8988T (cell line): Measurements from ENCODE around the gene TOM1L2.
A peak's percentile ranks its signal among the peaks of the same experiment; 100 is the strongest.

Source experiments
- DNase-seq: peaks from one replicate; pipeline ENCODE4 v3.0.0; 2011

The TOM1L2 gene

DNA sequence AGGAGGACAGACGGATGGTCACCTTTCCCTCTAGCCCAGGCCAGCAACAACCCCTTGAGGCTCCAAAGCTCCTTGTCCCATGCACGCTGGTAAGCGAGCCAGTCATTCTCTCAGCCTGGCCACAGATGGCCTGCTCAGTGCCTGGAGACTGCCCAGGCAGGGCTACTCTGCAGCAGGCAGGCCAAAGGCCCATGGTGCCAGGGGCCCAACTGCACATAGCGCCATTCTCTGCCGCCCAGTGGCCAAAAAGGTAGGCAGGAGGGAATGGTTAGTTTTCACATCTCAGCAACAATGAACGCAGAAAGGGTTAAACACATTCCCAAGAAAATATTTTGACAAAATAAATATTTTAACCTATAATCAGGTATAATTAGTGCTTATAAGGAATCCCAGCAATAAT is 127.7 kb downstream of the TOM1L2 start:
- DNase-seq = no peak

DNA sequence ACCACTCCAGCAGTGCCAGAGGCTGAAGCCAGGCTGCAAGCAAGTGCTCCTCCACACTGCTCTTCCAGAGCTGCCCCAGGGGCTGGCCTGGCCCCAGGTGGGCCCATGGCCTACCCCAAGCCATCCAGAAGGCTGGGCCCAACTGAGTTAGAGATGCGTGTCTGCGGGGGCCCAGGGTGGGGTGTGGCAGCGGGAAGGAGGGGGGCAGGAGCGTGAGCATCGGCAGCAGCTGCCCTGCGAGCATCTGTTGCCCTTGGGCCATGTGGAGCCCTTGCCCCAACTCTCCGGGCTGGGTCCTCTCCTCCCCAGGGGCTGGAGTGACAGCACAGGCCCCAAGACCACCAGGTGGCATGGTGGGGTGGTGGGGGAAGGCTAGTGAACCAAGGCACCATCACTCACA is 128.1 kb downstream of the TOM1L2 start:
- no peak for DNase-seq

DNA sequence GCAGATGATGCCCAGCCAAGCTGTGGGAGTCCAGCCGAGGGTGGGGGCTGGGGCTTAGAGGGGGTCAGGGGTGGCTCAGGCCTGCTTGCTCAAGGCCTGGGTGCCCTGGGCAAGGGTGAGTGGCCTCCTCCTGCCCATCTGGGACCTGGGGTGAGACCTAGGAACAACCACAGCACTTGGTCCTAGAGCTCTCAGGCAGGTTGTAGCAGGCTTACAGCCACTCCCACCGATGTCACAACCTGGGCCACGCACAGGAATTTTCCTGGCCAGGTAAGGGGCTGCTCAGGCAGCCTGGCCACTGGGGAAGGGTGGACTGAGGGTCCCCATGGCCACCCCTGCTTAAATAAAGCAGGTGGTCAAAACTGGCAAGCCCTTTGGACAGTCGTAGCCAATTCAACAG is 129.1 kb downstream of the TOM1L2 start:
- no peak for DNase-seq

DNA sequence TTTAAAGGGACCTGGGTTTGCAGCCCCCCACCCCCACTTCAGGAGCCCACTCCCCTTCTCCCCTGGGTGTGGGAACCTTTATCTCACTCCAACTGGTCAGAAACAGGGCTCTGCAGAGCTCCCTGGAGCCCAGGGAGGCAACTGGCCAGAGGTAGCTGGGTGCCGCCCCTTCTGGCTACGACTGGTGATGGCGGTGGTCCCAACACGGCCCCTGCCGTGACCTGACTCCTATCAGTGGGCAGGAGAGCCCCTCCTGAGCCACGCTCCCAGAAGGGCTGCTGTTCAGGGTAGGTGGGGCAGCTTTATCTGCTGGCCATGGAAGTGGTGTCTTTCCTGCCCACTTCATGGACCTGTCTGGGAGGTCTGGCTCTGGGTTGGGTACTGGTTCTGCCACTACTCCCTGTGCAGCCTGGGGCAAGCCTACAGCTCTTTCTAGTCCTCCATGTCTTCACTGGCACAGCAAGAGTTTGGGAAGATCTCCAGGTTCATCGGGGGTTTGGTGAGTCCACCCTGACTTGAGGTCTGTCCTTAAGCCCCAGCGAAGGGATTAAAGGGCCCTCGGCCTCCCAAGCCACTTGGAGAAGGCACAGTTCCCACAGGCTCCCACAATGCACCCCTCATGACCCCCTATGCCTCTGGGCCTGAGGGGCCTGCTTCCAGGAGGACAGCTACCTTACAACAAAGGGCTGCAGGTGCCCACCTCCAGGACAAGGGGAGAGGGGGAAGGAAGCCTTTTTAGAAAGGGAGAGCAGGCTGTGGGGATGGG is 129.9 kb downstream of the TOM1L2 start:
- no peak for DNase-seq

DNA sequence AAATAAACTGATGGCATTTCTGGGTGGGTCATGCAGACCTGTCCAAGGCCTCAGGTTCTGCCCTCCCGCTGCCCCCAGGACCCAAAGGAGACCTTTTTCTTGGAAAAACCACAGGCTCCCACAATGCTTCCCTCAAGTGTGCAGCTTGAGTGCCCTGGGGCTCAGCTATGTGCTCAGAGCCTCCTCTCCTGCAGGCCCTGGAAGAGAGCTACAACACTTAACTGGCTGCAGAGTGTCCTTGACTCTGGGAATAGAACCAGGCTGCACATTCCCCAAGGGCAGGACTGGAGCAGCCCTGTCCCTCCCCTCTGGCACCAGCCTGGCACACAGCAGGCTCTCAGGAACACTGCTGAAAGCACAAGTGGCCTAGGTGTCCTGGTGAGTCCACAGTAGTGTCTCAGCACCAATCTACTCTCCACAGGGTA is 130.6 kb downstream of the TOM1L2 start:
- no peak for DNase-seq

DNA sequence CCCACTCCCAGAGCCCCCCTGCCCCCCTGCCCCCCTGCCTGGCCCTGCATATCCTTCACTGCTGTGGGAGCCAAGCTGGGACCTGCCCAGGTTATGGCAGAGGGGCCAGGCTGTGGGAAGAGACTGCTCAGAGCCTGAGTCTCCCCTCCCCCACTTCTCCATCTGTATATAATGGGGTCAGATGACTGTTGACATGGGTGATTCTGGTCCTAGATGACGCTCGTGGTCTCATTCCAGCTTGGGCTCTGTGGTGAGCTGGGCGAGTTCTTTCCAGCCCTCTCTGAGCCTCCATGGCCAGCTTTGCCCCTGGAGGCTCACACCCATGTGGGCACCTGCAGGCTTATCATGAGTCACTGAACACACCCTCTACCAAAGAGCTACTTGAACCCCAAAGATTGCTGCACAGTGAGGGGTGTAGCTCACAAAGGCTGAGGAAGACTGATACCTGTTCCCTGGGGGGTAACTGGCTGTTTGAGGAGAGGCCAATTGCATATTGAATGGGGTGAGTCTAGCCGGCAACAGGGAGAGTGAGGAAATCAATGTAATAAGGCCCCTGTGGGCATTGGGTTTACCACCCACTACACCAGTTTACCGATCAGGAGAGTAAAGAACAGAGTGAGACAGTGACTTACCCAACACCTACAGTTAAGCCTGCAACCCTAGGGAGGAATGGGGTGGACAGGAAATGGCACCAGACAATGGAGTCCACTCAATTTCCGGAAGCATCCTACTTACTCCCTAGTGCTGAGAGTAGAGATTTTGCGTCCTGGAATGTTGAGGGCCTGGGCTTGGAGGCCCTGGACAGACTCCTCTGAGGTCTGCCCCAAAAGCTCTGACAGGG is 131.2 kb downstream of the TOM1L2 start:
- no peak for DNase-seq

DNA sequence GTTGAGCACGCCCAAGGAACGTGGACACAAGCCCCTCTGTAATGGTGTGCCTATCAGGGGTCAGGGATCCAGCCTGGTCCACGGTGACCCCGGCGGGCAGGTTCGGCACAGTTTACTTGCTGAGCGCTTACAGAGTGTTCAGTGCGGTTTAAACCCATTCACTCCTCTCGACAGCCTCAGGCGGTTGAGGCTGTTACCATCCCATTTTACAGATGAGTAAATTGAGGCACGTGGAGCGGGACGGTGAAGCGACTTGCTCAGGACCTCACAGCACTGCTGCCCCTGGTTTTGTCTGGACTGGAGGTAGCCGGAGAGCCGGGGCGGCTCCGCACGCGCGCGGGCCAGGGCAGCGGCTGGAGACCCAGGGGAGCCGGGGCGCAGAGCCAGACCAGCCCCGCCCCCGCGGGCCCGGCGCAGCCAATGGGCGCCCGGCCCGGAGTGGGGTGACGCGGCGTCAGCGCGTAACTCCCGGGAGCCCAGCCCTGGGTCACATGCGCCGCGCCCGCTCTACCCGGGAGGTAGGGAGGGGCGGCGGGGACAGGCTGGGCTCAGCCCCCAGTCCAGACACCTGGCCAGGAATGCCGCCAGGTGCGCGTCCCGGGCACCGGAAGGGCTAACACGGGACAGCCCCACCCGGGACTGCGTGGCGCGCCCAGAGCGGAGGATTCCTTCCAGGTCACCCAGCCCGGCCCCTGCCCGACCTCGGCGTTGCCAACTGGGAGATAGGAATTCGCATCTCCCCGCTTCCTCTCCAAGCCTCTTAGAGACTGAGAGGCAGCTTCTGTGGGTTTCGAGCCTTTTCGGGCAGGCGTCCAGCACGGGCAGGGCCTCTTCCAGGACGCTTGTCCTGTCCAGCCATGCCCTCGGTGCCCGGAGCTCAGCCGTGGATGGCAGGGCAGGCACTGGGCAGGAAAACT is 132.2 kb downstream of the TOM1L2 start:
- DNase-seq = peak; percentile 95

DNA sequence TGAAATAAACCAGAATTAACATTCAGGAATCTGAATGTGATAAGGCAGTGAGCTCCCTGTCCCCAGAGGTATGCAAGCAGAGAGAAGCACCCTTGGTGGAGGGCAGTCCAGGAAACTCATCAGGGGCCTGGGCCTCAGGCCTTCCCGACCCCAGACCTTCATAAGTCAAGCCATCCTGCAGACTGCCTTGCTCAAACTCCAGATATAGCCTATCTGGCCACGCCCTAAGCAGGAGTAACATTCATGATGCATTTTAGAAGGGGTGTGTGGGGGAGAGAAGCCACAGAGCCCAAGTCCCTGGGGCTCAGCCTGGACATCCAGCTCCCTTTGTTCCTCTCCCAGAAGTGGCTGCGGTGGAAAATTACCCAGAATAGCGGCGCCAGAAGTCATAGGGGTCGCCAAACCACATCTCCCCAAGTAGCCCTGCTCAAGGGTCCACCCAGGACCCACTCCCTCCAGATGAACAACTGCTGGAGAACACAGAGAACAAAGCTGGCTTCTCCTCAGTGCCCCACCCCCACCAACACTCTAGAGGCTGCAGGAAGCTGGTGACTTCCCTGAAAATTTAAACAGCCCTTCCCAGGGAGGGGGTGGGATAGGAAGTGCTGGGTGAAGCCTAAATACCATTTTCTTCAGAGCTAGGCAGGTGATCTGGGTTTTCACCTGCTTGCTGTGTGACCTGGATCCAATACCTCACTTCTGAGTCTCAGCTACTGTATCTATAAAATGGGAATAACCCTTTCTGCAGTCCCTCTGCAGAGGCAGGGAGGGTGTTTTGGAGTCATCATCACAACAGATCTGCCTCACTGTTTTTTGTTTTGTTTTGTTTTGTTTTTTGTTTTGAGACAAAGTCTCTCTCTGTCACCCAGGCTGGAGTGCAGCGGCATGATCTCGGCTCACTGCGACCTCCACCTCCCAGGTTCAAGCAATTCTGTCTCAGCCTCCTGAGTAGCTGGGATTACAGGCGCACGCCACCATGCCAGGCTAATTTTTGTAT is 133.9 kb downstream of the TOM1L2 start:
- no peak for DNase-seq

DNA sequence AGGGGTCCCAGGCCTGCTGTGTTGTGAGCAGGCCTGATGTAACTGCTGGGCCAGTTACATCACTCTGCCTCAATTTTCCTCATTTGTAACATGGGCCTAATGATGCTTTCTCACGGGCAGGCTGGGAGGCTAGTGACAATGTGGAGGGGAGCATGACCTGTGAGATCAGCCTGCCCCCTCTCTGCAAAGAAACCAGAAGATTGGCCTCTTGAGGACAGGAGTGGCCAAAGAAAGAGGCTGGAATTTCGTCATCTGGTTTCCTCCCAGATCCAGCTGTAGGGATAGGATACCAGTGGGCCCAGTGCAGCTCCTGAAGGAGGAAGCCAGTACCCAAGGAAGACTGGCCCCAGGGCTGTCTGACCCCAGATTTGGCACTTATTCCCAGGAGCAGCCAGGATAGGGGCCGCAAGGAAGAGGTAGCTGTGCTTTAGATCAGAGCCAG is 134.8 kb downstream of the TOM1L2 start:
- no peak for DNase-seq

DNA sequence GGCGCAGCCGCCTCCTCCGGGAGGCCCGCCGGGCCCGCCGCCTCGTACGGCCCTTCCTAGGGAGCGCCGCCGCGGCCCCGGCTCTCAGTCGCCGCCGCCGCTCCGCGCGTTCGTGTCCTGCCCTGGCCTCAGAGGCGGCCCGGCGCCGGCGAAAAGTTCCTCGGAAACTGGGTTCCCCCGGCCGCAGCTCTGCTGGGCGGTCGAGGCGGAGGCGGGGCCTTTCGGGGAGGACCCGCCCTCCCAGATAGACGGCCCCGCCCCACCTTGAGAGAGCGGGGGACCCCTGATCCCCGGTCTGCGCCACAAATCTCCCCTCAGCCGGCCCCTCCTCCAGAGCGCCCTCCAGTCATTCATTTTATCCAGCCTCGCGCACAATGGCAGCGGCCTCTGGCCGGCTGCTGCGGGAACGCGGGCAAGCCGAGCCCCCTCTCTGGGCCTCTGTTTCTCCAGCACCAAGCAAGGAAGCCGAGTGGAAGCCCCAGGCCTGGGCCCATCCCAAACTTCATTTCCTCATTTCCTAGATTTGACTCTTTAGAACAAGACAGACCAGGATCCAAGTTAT is 135.3 kb downstream of the TOM1L2 start, which contains the start of gene SREBF1:
TSS of gene SREBF1 (minus strand) at position 169 of the 562 bp plus-strand sequence. CDS start 169 bp downstream, outside the sequence.
- DNase-seq = peak; percentile 75

DNA sequence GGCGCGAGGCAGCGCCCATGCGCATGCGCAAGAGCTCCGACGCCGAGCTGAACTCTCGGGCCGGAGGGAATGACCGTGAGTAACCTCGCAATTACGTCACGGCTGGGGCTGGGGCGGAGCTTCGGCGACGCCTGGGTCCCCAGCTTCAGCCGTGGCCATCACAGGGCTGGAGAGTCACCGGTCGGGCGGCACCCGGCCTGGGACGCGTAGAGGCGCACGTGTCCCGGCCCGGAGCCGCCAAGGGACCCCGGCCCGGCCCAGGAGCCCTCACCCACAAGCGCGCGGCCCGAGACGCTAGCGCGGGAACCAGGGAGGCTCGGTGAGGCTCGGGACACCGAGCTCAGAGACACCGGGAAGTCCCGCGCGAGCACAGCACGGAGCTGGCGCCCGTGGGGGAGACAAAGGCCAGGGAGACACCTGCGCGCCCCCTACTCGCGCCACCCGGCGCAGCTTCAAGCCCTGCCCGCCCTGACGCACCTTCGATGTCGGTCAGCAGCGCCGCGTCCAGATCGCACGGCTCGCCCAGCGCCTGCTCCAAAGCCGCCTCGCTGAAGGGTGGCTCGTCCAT is 135.9 kb downstream of the TOM1L2 start:
- DNase-seq = peak; percentile 96

DNA sequence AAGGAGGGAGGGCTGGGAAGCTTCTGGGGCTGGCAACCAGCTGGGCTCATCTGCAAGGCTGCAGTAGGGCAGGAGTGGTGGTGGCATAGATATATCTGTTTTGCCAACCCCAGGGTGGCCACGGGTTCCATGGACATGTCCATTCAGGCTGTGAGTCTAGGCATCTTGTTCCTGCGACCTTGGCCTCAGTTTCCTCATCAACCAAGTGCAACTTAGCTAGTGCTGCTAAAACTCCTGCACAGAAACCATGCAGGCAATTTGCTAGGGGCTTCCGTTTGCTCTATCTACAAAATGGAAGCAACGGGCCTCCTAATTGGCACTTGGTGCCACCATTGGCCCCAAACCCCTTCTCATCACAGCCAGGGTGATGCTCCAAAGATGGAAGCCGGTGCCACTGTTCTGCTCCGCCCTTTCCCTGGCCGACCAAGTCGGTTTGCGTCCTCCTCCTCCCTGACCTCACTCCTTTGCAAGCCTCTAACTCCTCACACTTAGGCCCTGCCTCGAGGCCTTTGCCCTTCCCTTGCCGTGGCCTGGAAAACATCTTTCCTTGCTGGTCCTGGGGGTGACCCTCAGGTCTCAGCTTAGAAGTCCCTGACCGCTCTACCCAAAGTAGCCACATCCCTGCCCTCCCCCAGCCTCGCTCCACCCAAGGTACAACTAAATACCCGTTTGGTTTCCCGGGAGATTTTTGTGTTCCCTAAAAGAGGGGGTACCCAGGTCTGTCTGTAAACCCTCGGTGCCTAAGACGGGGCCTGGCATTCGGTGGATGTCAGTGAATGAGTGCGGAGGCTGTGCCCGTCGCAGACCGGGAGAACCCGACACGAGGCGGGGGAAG is 136.6 kb downstream of the TOM1L2 start:
- DNase-seq = no peak

DNA sequence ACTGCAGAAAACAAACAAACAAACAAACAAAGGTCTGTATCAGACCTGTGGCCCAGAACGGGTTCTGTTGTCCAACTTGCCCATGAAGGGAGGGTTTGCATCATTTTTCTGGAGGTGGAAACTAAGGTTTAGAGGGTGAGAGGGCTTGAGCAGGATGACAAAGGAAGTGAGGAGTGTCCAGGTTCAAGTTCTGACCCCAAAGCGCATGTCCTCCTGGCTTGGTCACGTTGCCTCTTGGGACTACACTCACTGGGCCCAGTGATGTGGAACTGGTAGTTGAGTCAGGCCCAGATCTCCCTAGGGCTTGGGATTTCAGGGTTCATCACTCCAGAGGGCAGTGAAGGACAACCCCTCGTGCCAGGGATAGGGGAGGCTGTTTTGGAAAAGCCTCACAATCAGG is 137.2 kb downstream of the TOM1L2 start:
- DNase-seq = no peak

DNA sequence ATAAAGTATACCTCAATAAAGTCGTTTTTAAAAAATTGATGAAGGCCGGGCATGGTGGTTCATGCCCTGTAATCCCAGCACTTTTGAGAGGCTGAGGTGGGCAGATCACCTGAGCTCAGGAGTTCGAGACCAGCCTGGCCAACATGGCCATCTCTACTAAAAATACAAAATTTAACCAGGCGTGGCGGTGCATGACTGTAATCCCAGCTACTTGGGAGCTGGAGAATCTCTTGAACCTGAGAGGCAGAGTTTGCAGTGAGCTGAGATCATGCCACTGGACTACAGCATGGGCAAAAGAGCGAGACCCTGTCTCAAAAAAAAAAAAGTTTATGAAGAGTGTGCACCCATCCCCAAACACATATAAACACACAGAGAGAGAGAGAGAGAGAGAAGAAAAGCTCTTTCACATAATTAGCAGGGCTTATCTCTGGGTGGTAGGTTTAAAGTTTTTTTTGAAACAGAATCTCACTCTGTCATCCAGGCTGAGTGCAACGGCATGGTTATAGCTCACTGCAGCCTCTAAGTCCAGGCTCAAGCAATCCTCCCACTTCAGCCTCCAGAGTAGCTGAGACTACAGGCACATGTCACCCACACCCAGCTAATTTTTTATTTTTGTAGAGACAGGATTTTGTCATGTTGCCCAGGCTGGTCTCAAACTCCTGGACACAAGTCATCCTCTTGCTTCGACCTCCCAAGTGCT is 138.4 kb downstream of the TOM1L2 start:
- DNase-seq = no peak

DNA sequence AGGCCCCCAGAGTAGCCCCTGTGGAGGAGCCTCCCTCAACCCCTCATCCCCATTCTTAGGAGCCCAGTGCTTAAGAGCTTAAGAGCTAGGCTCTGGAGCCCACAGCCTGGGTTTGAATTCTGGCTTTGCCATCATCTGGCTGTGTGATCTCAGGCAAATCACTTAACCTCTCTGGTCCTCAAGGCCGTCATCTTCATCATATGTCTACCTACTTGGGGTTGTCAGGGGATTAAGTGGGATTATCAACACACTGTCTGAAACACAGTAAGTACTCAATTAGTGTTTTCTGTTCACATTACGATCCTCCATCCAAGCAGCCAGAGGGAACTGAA is 140.2 kb downstream of the TOM1L2 start:
- no peak for DNase-seq

DNA sequence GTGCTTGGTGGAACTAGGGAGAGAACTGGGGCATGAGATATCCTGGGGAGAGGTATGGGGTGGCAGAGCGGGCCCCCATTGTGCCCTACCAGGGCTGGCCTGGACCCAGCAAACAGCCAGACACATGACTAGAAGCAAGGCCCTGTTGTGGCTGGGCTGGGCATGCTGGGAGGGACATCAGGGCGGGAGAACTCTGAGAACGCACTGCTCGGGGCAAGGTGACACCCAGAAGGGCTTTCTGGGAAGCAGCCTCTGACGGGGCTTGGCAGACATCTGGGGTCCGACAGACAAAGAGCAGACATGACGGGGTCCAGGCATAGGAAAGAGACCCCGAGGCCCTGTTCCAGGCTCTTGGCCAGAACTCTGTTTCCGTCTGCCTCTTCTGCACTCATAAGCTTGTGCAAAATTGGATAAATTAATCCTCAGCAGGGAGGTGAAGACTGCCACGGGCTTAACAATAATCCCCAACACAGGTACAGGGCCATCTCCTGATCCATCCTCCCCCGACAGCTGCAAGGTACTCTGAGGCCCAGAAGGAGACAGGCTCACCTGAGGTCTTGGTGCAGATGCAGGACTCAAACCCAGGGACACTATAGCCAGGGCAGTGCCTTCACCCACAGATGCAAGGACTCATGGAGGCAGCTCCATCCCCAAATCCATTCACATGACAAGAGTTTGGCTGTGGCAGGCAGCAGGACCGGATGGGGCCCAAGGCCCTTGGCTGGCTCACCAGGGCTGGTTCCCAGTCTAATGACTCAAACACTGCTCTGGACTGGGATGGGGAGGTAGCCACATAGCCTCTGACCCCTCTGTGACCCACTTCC is 140.8 kb downstream of the TOM1L2 start:
- no peak for DNase-seq

DNA sequence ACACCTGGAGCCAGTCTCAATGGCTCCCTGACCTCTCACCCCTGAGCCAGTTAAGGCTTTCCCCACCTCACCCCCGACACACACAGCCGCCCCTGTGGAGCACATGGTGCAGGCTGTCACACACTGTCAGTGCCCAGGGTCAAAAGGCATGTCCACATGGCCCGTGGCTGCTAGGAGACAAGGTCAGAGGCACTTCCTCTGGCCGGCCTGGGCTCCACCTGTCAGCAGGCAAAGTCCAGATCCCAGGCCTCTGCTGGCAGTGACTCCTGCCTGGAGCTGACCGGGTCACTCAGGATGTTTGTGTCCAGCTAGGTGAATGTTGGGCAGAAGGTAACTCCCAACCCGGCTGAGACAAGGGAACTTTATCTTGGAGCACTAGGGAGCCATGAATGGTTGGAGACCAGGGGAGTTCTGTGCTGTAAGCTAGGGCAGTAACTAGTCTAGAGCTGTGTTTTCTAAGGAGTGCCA is 141.4 kb downstream of the TOM1L2 start:
- no peak for DNase-seq

DNA sequence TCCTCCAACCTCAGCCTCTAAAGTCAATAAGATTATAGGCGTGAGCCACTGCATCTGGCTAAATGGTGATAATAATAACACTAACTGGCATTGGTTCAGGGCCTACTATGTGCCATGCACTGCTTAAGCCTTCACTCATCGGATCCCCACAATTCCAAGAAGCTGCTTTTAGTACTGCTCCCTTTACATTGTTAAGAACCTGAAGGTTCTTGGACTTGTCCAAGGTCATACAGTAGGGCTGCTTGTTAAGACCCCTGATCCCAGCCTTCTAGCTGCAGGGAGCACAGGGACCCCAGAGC is 142.0 kb downstream of the TOM1L2 start:
- DNase-seq = no peak
